T47D (cell line): ENCODE results near the gene PRSS38.
"Not testable (repeated sequence)": the region's sequence is repeated elsewhere in the genome, so short reads cannot be mapped to it uniquely, and the experiment has no call there.

ENCODE experiments used
- DNase-seq, 2 experiments: peaks; one replicate each; pipeline versions ENCODE4 v3.0.0 to v3.0.0-alpha.2; 2011 to 2012; ENCODE audit warnings: low read depth in 1 of 2, low spot score in 1 of 2
- JUND ChIP-seq: IDR thresholded peaks from 2 replicates; pipeline ENCODE4 v1.6.1; 2012; ENCODE audit warnings: low read depth
- in situ Hi-C: cut with HindIII; loops from 2 replicates; pipeline ENCODE4 v1.10.0; 2016; ENCODE audit warnings: low sequenced_read_pairs, low pct_unique_long_range_greater_than_20kb

Gene PRSS38

DNA sequence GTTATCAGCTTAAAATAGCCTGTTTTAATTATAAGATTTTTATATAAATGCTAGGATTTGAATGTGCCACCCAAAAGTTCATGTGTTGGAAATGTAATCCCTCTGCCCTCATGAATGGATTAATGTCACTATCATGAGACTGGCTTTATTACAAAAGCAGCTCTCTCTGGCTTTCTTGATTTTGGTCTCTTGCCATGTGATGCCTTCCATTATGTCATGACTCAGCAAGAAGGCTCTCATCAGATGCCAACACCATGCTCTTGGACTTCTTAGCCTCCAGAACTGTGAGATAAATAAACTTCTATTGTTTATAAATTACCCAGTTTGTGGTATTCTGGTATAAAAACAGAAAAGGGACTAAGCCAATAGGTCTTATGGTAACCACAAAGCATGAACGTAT, 6.9 kb upstream of the PRSS38 start:
- in situ Hi-C loops: no loop called here
- DNase-seq: no peak
- TF ChIP-seq JUND: no peak

DNA sequence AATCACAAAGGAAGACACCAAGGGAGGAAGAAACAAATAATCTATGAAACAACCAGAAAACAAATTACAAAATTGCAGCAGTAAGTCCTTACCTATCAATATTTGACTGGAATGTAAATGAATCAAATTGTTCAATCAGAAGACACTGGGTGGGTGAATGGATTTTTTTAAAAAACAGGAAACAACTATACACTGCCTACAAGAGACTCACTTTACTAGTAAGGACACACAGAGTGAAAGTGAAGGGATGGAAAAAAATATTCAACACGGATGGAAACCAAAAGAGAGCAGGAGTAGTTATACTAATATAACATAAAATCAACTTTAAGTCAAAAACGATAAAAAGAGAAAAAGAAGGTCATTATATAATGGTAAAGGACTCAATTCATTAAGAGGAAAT, 6.4 kb upstream of the PRSS38 start:
- in situ Hi-C loops: no loop called here
- no peak for DNase-seq
- no peak for TF ChIP-seq JUND

DNA sequence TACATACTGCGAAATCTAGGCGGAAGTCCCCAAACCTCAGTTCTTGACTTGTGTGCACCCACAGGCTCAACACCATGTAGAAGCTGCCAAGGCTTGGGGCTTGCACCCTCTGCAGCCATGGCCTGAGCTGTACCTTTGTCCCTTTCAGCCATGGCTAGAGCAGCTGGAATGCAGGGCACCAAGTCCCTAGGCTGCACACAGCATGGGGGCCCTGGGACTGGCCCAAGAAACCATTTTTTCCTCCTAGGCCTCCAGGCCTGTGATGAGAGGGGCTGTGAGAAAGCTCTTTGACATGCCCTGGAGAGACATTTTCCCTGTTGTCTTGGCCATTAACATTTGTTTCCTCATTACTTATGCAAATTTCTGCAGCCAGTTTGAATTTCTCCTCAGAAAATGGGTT, 1.5 kb upstream of the PRSS38 start:
- no peak for TF ChIP-seq JUND
- in situ Hi-C loops: no loop called here

DNA sequence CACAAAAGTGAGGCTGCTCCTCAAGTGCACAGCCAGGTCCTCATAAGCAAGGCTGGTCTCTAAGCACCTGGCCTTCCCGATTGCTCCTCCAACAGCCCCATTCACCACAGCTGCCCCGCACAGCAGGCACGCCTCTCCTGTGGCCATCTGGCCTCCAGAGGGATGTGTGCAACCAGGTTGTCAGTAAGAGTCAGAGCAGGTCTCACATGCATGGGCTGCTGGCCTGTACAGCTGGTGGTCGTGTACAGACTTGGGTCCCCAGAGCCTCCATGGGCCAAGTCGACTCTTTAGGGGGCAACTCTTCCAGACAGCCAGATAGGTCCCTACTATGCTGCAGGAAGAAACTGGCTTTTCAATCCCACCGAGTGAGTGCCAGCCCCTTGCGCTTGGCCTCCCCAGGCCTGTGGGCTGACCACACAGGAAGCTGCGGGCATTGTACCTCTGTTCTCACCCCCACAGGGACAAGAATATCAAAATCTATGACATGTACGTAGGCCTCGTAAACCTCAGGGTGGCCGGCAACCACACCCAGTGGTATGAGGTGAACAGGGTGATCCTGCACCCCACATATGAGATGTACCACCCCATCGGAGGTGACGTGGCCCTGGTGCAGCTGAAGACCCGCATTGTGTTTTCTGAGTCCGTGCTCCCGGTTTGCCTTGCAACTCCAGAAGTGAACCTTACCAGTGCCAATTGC, 1.4 kb downstream of the PRSS38 start:
- in situ Hi-C loops: no loop called here
- no peak for DNase-seq
- TF ChIP-seq JUND: no peak

More for the DNA sequence above, 1.5 kb upstream of the PRSS38 start:
- no peak for DNase-seq

DNA sequence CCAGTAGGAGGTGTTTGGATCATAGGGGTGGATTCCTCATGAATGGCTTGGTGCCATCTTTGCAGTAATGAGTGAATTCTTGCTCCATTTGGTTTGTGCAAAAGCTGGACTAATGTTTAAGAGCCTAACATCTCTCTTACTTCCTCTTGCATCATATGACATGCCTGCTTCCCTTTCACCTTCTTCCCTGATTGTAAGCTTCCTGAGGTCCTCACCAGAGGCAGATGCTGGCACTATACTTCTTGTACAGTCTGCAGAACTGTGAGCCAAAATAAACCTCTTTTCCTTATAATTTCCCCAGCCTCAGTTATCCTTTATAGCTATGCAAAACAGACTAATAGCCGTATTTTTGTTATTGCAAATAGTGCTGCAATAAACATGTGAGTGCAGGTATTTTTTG, 8.1 kb downstream of the PRSS38 start:
- no peak for TF ChIP-seq JUND
- in situ Hi-C loops: no loop called here
- DNase-seq: no peak

DNA sequence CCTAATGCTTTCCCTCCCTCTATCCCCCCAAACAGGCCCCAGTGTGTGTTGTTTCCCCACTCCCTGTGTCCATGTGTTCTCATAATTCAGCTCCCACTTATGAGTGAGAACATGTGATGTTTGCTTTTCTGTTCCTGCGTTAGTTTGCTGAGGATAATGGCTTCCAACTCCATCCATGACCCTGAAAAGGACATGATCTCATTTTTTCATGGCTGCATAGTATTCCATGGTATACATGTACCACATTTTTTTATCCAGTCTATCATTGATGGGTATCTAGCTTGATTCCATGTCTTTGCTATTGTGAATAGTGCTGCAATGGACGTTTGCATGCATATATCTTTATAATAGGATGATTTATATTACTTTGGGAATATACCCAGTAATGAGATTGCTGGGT, 8.7 kb downstream of the PRSS38 start:
- no peak for TF ChIP-seq JUND
- in situ Hi-C loops: no loop called here
- DNase-seq: no peak

DNA sequence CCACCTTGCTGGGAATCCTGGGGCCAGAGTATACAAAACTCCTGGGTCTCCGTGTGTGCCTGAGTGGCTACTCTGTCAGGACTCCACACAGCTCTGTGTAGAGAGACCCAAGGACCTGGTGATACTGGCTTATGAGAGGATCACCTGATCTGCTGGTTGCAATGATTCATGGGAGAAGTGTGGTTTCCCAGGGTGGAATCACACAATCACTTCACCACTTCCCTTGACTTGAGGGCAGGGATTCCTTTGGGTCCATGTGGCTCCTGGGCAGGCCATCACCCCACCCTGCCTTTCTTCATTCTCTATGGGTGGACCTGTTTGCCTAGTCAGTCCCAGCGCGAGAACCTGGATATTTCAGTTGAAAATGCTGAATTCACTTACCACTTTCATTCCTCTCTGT, 13.3 kb downstream of the PRSS38 start:
- in situ Hi-C loops: no loop called here
- DNase-seq: no peak
- TF ChIP-seq JUND: no peak

DNA sequence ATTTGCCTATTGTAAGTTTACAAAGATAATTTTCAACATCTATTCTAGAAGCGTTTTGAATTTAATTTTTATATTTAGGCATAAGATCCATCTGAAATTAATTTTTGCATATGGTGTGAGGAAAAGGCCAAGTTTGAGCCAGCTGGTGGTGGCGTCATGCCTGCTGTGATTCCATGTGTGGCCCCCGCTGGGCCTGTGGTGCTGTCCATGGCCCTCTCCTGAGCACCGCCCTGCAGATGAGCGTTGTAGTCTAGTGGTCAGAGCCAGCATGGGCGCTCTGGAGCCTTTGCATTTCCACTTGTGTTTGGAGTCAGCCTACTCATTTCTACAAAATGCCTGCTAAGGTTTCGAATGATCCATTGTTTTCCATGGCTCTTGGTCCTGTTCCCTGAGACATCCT, 22.7 kb downstream of the PRSS38 start:
- DNase-seq: no peak
- TF ChIP-seq JUND: no peak
- in situ Hi-C loops: no loop called here

DNA sequence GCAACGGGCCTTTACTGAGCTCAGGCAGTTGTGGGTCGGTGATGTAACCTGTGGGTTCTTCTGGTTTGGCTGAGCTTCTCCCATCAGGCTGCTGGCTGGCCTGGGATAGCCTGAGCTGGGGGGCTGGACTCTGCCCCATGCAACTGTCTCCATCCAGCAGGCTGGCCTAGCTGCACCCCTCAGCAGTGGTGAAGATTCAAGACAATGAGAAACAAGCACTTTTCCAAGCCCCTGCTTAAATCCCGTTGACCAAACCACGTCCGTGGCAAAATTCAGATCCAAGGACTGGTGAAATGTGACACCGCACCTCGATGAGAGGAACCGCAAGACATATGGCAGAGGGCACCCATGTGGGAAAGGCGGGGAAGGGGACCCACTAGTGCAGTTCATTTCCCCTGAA, 25.6 kb downstream of the PRSS38 start:
- in situ Hi-C loops: no loop called here
- no peak for TF ChIP-seq JUND
- no peak for DNase-seq

DNA sequence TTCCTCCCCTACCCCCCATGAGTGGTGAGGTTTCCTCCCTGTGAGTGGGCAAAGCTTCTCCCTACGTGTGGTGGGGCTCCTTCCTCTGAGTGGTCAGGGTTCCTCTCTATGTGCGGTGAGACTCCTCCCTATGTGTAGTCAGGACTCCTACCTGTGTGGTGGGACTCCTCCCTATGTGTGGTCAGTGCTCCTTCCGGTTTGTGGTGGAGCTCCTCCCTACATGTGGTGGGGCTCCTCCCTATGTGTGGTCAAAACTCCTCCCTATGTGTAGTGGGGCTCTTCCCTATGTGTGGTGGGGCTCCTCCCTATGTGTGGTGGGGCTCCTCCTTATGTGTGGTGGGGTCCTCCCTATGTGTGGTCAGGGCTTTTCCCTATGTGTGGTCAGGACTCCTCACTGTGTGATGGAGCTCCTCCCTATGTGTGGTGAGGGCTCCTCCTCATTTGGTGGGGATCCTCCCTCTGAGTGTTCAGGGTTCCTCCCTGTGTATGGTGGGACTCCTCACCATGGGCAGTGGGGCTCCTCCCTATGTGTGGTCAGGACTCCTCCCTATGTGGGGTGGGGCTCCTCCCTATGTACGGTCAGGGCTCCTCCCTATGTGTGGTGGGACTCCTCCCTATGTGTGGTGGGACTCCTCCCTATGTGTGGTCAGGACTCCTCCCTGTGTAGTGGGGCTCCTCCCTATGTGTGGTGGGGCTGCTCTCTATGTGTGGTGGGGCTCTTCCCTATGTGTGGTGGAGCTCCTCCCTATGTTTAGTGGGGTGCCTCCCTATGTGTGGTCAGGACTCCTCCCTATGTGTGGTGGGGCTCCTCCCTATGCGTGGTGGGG, 29.1 kb downstream of the PRSS38 start:
- in situ Hi-C loops: no loop called here
- TF ChIP-seq JUND: no peak

DNA sequence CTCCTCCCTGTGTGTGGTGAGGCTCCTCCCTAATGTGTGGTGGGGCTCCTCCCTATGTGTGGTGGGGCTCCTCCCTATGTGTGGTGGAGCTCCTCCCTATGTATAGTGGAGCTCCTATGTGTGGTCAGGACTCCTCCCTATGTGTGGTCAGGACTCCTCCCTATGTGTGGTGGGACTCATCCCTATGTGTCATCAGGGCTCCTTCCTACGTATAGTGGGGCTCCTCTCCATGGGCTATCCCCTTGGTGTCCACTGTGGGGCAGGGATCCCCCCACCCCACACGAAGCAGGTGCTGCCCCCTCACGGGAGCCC, 29.6 kb downstream of the PRSS38 start:
- TF ChIP-seq JUND: no peak
- no peak for DNase-seq
- in situ Hi-C loops: no loop called here

More for the DNA sequence above, 29.1 kb downstream of the PRSS38 start:
- DNase-seq: no peak

DNA sequence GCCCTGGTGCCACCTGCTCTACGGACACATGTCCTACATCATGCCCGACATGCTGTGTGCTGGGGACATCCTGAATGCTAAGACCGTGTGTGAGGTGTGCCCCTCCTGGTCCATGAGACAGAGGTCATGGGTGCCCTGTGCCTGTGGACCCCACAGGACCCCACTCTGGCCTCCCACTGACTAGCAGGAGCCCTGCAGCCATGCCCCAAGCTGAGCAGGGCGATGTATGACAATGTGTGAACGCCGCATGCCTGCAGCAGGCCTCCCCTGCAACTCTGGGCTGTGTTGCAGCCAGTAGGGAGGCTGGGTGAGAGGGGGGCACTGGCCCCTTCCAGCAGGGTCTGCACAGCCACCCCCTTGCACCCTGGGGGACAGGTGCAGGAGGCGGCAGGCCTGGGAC, 30.0 kb downstream of the PRSS38 start:
- in situ Hi-C loops: no loop called here
- DNase-seq: no peak
- TF ChIP-seq JUND: no peak

DNA sequence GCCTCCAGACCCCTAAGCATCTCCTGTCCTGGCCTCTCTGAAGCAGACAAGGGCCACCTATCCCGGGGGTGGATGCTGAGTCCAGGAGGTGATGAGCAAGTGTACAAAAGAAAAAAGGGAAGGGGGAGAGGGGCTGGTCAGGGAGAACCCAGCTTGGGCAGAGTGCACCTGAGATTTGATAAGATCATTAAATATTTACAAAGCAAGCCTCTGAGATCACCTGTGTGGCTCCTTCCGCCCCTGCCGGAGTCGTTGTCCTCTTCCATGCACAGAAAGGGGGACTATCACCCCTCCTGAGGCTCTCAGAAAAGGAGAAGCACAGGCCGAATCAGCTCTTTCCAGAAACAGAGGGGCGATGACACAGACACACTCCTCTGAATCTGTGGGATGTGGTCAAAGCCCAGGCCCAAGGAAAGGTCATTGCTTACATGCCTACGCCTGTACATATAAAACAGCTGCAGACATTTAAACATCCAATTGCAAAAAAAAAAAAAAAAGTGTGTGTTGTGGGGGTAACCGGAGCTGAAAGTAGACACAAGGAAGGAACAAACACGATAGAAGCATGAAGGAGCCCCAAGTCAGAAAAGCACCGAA, 30.9 kb downstream of the PRSS38 start:
- DNase-seq: no peak
- in situ Hi-C loops: no loop called here
- no peak for TF ChIP-seq JUND

DNA sequence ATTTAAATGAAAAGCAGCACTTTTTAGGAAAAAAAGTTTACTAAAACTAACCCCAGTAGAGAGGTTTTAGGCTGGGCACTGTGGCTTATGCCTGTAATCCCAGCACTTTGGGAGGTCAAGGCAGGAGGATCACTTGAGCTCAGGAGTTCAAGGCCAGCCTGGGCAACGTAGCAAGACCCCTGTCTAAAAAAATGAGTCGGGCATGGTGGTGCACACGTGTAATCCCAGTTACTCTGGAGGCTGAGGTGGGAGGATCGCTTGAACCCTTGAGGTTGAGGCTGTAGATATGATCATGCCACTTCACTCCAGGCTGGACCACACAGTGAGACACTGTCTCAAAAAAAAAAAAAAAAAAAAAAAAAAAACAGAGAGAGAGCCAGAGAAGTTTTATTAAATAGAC, 31.6 kb downstream of the PRSS38 start:
- DNase-seq, in situ Hi-C loops: not testable (repeated sequence)
